ENCODE data around the gene GRK6.

The GRK6 gene

GRCh38 chr5:177455036-177455660, 28.7 kb downstream of the GRK6 start:
- DNase-seq, result peak; percentile 94

- DNase-seq, result peak; percentile 81
These were observed 29.4 kb downstream of the GRK6 start for GRCh38 chr5:177455661-177456590.

GRCh38 chr5:177456591-177456964, 30.1 kb downstream of the GRK6 start:
- no peak for DNase-seq

GRCh38 chr5:177456976-177457851, 30.7 kb downstream of the GRK6 start:
- peak; percentile 54 for DNase-seq

GRCh38 chr5:177457852-177458681, 31.6 kb downstream of the GRK6 start:
- no peak for DNase-seq

GRCh38 chr5:177458912-177459350, 32.5 kb downstream of the GRK6 start:
- no peak for DNase-seq

- DNase-seq, result no peak
These were observed 32.9 kb downstream of the GRK6 start for GRCh38 chr5:177459357-177459756.

GRCh38 chr5:177459819-177460628, 33.5 kb downstream of the GRK6 start:
- DNase-seq, result no peak

GRCh38 chr5:177462021-177462670, 35.7 kb downstream of the GRK6 start:
- DNase-seq, result no peak

GRCh38 chr5:177465044-177465443, 38.6 kb downstream of the GRK6 start:
- no peak for DNase-seq

- no peak for DNase-seq
These were observed 40.4 kb downstream of the GRK6 start for GRCh38 chr5:177466861-177467260.

GRCh38 chr5:177467436-177467835, 41.0 kb downstream of the GRK6 start:
- no peak for DNase-seq

- no peak for DNase-seq
These were observed 41.8 kb downstream of the GRK6 start for GRCh38 chr5:177468329-177468684.

- DNase-seq, result no peak
These were observed 42.5 kb downstream of the GRK6 start for GRCh38 chr5:177468685-177469628.

- DNase-seq, result no peak
These were observed 43.5 kb downstream of the GRK6 start for GRCh38 chr5:177469750-177470525.

- DNase-seq, result no peak
These were observed 44.5 kb downstream of the GRK6 start for GRCh38 chr5:177470759-177471536.

GRCh38 chr5:177471610-177472356, 45.3 kb downstream of the GRK6 start:
- DNase-seq, result no peak

Data from central memory CD4-positive, alpha-beta T cell (primary cell).